Central memory CD4-positive, alpha-beta T cell (primary cell): ENCODE measurements around the gene PTBP1.

Source experiments
- DNase-seq: peaks from one replicate; pipeline ENCODE4 v3.0.0; 2022

The PTBP1 gene

GRCh38 chr19:858868-859843, 61.9 kb downstream of the PTBP1 start, which contains the start of gene CFD:
Gene CFD (plus strand): TSS chr19:859664. CDS start chr19:859690, 26 bp downstream.
- DNase-seq: no peak

GRCh38 chr19:861141-861755, 64.0 kb downstream of the PTBP1 start:
- no peak for DNase-seq
